A673 (cell line): ENCODE measurements around the gene ZNF692. TPM values are rescaled to one million over a fixed set of nuclear protein-coding genes. Genes with fewer than 3 reads are reported as not detected.
"Not testable (repeated sequence)": the region's sequence is repeated elsewhere in the genome, so short reads cannot be mapped to it uniquely, and the experiment has no call there.

Experiments used
- BruUV-seq: library from RNA; stranded (reverse); fragments of 400-500 nt; replicated peaks from 2 replicates; lab custom pipeline; 2021; lab: Mats Ljungman, UMichigan
- CTCF ChIA-PET: fragments of 300-600 bp; sonication (Branson Sonifier 250); formaldehyde crosslinking; loops from one replicate; lab custom pipeline; 2022; ENCODE audit warnings: antibody characterized with exemption; lab: Charles Lee
- POLR2A ChIA-PET: fragments of 300-600 bp; sonication (Branson Sonifier 250); formaldehyde crosslinking; loops from one replicate; lab custom pipeline; 2022; ENCODE audit warnings: antibody characterized with exemption; ENCODE audit not compliant: low non-redundant PET; lab: Charles Lee
- DNase-seq: peaks from one replicate; pipeline ENCODE4 v3.0.0-alpha.2; 2015; ENCODE audit warnings: low spot score
- H3K27ac ChIP-seq: fragments of 200-600 bp; sonication (generic); 2 replicates; pipeline ENCODE4 v1.5.1; 2016; ENCODE audit warnings: mixed run types, low read depth, mild to moderate bottlenecking, mixed read lengths, antibody characterized with exemption, low read length; ENCODE audit not compliant: poor library complexity, severe bottlenecking
- H3K27me3 ChIP-seq: fragments of 200-600 bp; sonication (generic); replicated peaks from 2 replicates; pipeline ENCODE4 v1.6.1; 2017; ENCODE audit warnings: mixed run types, low read depth, mild to moderate bottlenecking, mixed read lengths, antibody characterized with exemption, low read length; ENCODE audit not compliant: insufficient read depth, poor library complexity
- H3K36me3 ChIP-seq: fragments of 200-600 bp; sonication (generic); 2 replicates; pipeline ENCODE4 v1.6.1; 2016; ENCODE audit warnings: mixed run types, mild to moderate bottlenecking, mixed read lengths, antibody characterized with exemption, low read length; ENCODE audit not compliant: insufficient read depth, poor library complexity, severe bottlenecking
- H3K4me1 ChIP-seq: fragments of 200-600 bp; sonication (generic); 2 replicates; pipeline ENCODE4 v1.6.1; 2017; ENCODE audit warnings: mixed run types, mild to moderate bottlenecking, mixed read lengths, antibody characterized with exemption, low read length; ENCODE audit not compliant: insufficient read depth, poor library complexity, severe bottlenecking
- H3K4me3 ChIP-seq: fragments of 200-600 bp; sonication (generic); 2 replicates; pipeline ENCODE4 v1.5.1; 2016; ENCODE audit warnings: low read depth, mixed run types, mild to moderate bottlenecking, mixed read lengths, low read length; ENCODE audit not compliant: poor library complexity, severe bottlenecking
- H3K9me3 ChIP-seq: fragments of 200-600 bp; sonication (generic); 2 replicates; pipeline ENCODE4 v1.6.1; 2016; ENCODE audit warnings: mixed run types, low read depth, mild to moderate bottlenecking, mixed read lengths, antibody characterized with exemption, low read length; ENCODE audit not compliant: poor library complexity, severe bottlenecking
- CTCF ChIP-seq: fragments of 300-800, 200-600 bp; sonication (generic); conservative IDR thresholded peaks from 2 replicates; pipeline ENCODE4 v1.5.1; 2017; ENCODE audit warnings: low read depth, mild to moderate bottlenecking, antibody characterized with exemption, low read length, moderate library complexity, mixed read lengths
- EZH2 ChIP-seq: fragments of 200-600 bp; sonication (generic); IDR thresholded peaks from 2 replicates; pipeline ENCODE4 v1.6.1; 2017; ENCODE audit warnings: borderline replicate concordance, low read depth, mild to moderate bottlenecking, mixed read lengths, antibody characterized with exemption, low read length; ENCODE audit not compliant: poor library complexity, severe bottlenecking
- intact Hi-C: fragments of 100-400 bp; cut with micrococcal nuclease; formaldehyde crosslinking; loops from one replicate; pipeline ENCODE4 v1.10.0; 2022; ENCODE audit not compliant: unreplicated experiment
- total RNA-seq: library from RNA; stranded (reverse); gene quantifications from 2 replicates; pipeline ENCODE4 v1.2.3, GENCODE V29; 2021

ZNF692 gene
- total RNA-seq, 1 experiment from 2014 or later = 64.5 TPM

DNA sequence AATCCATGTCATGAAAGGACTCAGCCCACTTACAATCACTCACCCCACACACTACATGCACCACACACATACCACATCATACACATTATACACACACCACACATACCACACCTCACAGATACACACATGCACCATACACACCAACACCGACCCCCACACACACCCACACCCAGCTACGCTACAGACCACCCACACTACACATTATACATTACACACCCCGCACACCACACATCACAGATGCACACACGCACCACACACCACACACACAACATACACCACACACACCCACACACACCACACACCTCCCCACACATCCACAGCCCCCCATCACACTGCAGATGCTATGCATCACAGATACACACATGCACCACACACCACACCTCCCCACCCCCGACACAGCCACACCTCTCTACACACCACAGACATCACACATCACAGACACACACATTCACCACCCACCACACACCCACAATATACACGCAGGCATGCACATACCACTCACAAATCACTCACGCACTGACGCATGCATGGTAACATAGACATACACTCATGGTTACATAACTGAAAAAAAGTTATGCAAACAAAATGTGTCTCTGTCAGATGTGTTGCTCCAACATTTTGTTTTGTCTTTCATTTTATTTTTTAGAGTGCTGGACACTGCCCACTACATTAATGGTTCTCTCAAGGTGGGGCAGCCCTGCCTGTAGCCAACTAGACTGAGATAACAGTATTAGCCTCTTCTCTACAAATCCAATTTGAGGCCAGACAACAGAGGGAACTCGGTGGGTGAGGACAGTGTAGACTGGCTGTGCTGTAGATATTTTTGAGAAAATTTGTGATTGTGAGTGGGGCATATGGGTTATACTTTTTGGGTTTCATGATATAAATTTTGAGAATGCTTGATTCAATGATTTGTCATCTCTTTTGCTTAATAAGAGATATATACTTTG, 31.9 kb upstream of the ZNF692 start:
- no peaks in the 10 kb centered on the region for H3K36me3 ChIP-seq
- peaks cover 19% of the 10 kb centered on the region for H3K4me1 ChIP-seq
- TF ChIP-seq EZH2 (no peak), CTCF (no peak)
- H3K9me3 ChIP-seq = no peaks in the 10 kb centered on the region
- intact Hi-C loops = no loop called here
- BruUV-seq = no TSS peak
- ChIA-PET CTCF (no interaction called here), POLR2A (no interaction called here)
- H3K27me3 ChIP-seq = no peaks in the 10 kb centered on the region
- no peak overlapping the region for H3K27ac ChIP-seq
- DNase-seq = no peak
- H3K4me3 ChIP-seq = no peak overlapping the region

DNA sequence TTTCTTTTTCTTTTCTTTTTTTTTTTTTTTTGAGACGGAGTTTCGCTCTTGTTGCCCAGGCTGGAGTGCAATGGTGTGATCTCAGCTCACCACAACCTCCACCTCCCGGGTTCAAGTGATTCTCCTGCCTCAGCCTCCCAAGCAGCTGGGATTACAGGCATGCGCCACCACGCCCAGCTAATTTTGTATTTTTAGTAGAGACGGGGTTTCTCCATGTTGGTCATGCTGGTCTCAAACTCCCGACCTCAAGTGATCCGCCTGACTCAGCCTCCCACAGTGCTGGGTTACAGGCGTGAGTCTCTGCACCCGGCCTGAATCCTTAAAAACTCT, 31.0 kb upstream of the ZNF692 start:
- peaks cover 19% of the 10 kb centered on the region for H3K4me1 ChIP-seq
- H3K36me3 ChIP-seq, BruUV-seq, intact Hi-C loops, H3K9me3 ChIP-seq, H3K27ac ChIP-seq, DNase-seq, POLR2A ChIA-PET, H3K4me3 ChIP-seq, CTCF ChIA-PET, H3K27me3 ChIP-seq: not testable (repeated sequence)

DNA sequence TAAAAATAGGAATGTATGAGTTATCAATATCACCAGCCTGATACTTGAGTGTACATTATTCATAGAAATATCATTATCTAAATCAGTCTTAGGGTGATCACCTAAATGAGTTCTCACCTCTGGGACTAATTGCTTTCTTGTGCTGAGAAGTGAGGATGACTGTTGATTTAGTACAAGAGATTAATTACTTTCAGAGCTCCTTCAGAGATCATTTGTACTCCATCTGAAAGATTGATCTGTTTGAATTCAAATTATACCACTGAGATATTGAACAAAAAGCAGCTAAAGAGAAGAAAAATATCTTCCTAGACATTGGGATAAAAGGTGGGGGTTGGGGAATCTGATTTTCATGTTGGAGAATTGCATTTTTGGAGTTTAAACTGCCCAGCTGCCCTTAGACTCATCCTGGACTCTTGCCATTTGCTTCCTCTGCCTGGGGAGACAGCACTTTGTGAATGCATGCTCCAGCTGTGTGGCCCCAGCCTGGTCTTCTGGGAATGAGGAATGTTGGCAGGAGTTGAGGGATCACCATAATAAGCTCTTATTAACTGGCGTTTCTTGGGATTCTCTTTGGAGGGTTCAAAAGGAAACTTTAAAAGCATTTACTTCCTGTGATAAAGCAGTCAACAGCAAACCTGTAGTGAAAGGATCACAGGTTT, 27.5 kb upstream of the ZNF692 start:
- CTCF ChIA-PET = interaction anchor here (0.6 kb wide), 1 partner anchor 61 kb away, joined by 7 read pairs; the partner anchor contains the start of gene SH3BP5L
- intact Hi-C loops = no loop called here
- BruUV-seq = no TSS peak

More for the DNA sequence above, 27.5 kb upstream of the ZNF692 start:
- peak; percentile 57 for DNase-seq
- H3K27me3 ChIP-seq = no peaks in the 10 kb centered on the region
- POLR2A ChIA-PET = no interaction called here
- TF ChIP-seq CTCF (no peak), EZH2 (no peak)
- no peak overlapping the region for H3K4me3 ChIP-seq
- no peaks in the 10 kb centered on the region for H3K9me3 ChIP-seq
- peaks cover 15% of the 10 kb centered on the region for H3K4me1 ChIP-seq
- no peaks in the 10 kb centered on the region for H3K36me3 ChIP-seq
- no peak overlapping the region for H3K27ac ChIP-seq
